Suprapubic skin (tissue), 4 donors: ENCODE data around the gene TWSG1. TPM values are rescaled to one million over a fixed set of nuclear protein-coding genes. Genes with fewer than 3 reads are reported as not detected.

Experiments
- DNase-seq, 2 donors: peaks; one replicate each; pipeline ENCODE4 v3.0.0-alpha.2; 2019; ENCODE audit warnings: low spot score in 2 of 2
- H3K27ac ChIP-seq: fragments of 200-600 bp; sonication (generic); one replicate; pipeline ENCODE4 v1.5.1; 2019
- H3K27me3 ChIP-seq: fragments of 200-600 bp; sonication (generic); one replicate; pipeline ENCODE4 v1.5.1; 2019
- H3K36me3 ChIP-seq: fragments of 200-600 bp; sonication (generic); one replicate; pipeline ENCODE4 v1.5.1; 2019
- H3K4me1 ChIP-seq: fragments of 200-600 bp; sonication (generic); one replicate; pipeline ENCODE4 v1.5.1; 2019
- H3K4me3 ChIP-seq: fragments of 200-600 bp; sonication (generic); one replicate; pipeline ENCODE4 v1.5.1; 2019; ENCODE audit warnings: mild to moderate bottlenecking
- H3K9me3 ChIP-seq: fragments of 200-600 bp; sonication (generic); one replicate; pipeline ENCODE4 v1.5.1; 2019
- EP300 ChIP-seq: sonication (generic); formaldehyde crosslinking; IDR thresholded peaks from one replicate; pipeline ENCODE4 v1.6.1; 2017; ENCODE audit warnings: antibody characterized with exemption
- POLR2A ChIP-seq, 2 donors: fragments of 450-650 bp; IDR thresholded peaks; one replicate each; pipeline ENCODE4 v1.6.1; 2017; ENCODE audit warnings: antibody characterized with exemption in 2 of 2, mild to moderate bottlenecking in 2 of 2, moderate library complexity in 2 of 2
- POLR2AphosphoS5 ChIP-seq, 3 donors: sonication (generic); formaldehyde crosslinking; IDR thresholded peaks; one replicate each; pipeline ENCODE4 v1.6.1; 2017; ENCODE audit warnings: antibody characterized with exemption in 3 of 3
- WGBS: methylation state at CpG from one replicate; pipeline ENCODE4 v1.1.5; 2018; 5-methylcytosine and 5-hydroxymethylcytosine counted together
- total RNA-seq, 4 donors: library from RNA; depleted of rRNA; stranded (reverse); fragments of >200 nt; gene quantifications; one replicate each; pipeline ENCODE4 v1.1.0, GENCODE V29; 2016
- TF ChIP-seq, protein P1 (sequence below), 2 donors: fragments of 200-600 bp in 1 of 2; fragments of 450-650 bp in 1 of 2; sonication (generic) in 1 of 2; IDR thresholded peaks; one replicate each; pipeline ENCODE4 v1.5.1; 2016 to 2019; ENCODE audit warnings: antibody characterized with exemption in 2 of 2, mild to moderate bottlenecking in 1 of 2, moderate library complexity in 1 of 2

TWSG1 gene
- total RNA-seq, 4 donors from 2014 or later = 18.7 to 41.6 (median 26.1) TPM

- DNase-seq = no peak
- H3K4me3 ChIP-seq = peak overlapping the region; percentile 15
- peaks cover 21% of the 10 kb centered on the region for H3K4me1 ChIP-seq
- peak overlapping the region; percentile 43 for H3K27ac ChIP-seq
- no peaks in the 10 kb centered on the region for H3K27me3 ChIP-seq
- no peaks in the 10 kb centered on the region for H3K9me3 ChIP-seq
- H3K36me3 ChIP-seq = no peaks in the 10 kb centered on the region
- 43% methylated on average over 6 of the region's 6 CpGs for WGBS
- TF ChIP-seq POLR2A (IDR thresholded peaks at IDR 0.05) (no peak), POLR2AphosphoS5 (IDR thresholded peaks at IDR 0.05) (no peak), EP300 (no peak)
- TF ChIP-seq, protein P1, sequence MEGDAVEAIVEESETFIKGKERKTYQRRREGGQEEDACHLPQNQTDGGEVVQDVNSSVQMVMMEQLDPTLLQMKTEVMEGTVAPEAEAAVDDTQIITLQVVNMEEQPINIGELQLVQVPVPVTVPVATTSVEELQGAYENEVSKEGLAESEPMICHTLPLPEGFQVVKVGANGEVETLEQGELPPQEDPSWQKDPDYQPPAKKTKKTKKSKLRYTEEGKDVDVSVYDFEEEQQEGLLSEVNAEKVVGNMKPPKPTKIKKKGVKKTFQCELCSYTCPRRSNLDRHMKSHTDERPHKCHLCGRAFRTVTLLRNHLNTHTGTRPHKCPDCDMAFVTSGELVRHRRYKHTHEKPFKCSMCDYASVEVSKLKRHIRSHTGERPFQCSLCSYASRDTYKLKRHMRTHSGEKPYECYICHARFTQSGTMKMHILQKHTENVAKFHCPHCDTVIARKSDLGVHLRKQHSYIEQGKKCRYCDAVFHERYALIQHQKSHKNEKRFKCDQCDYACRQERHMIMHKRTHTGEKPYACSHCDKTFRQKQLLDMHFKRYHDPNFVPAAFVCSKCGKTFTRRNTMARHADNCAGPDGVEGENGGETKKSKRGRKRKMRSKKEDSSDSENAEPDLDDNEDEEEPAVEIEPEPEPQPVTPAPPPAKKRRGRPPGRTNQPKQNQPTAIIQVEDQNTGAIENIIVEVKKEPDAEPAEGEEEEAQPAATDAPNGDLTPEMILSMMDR (IDR thresholded peaks at IDR 0.05) = no peak
Measured at GRCh38 chr18:9416563-9417072, 82.0 kb downstream of the TWSG1 start.

DNA sequence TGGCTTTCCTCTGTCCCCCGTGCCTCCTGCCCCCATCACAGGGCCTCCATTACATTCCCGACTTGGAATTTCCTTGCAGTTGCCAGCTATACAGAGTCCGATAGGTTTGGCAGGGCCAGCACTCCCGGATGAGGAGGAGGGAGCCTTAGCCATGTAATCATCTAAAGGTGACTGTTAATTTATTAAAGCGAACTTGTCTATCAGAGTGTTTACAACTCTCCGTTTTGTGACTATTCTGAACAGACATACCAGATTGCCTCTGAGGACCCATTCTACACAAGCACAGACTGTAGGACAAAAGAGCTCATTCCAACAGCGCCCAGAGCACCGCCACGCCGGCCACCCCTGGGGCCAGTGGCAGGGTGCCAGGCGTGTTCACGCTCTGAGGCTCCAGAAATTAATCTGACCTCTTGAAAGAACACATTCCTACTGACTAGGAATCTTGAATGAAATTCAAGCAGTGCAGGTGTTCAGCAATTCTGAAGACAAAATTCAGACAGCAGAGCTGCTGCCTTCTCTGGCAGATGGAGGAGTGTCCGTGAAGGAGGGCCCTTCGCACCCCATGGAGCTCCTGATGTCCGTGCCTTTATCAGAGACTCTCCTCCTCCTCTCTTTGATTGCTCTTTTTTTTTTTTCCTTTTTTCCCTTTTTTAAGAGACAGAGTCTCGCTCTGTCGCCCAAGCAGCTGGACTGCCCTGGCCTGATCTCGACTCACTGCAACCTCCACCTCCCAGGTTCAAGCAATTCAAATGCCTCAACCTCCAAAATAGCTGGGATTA is 82.7 kb downstream of the TWSG1 start:
- H3K9me3 ChIP-seq = no peaks in the 10 kb centered on the region
- DNase-seq = no peak
- peak overlapping the region; percentile 43 for H3K27ac ChIP-seq
- no peaks in the 10 kb centered on the region for H3K27me3 ChIP-seq
- 40% methylated on average over 18 of the region's 18 CpGs for WGBS
- peaks cover 21% of the 10 kb centered on the region for H3K4me1 ChIP-seq
- no peaks in the 10 kb centered on the region for H3K36me3 ChIP-seq
- TF ChIP-seq POLR2AphosphoS5 (IDR thresholded peaks at IDR 0.05) = no peak
- TF ChIP-seq EP300 = no peak
- no peak for TF ChIP-seq POLR2A (IDR thresholded peaks at IDR 0.05)
- TF ChIP-seq, protein P1 (IDR thresholded peaks at IDR 0.05) = no peak
- peak overlapping the region; percentile 15 for H3K4me3 ChIP-seq

DNA sequence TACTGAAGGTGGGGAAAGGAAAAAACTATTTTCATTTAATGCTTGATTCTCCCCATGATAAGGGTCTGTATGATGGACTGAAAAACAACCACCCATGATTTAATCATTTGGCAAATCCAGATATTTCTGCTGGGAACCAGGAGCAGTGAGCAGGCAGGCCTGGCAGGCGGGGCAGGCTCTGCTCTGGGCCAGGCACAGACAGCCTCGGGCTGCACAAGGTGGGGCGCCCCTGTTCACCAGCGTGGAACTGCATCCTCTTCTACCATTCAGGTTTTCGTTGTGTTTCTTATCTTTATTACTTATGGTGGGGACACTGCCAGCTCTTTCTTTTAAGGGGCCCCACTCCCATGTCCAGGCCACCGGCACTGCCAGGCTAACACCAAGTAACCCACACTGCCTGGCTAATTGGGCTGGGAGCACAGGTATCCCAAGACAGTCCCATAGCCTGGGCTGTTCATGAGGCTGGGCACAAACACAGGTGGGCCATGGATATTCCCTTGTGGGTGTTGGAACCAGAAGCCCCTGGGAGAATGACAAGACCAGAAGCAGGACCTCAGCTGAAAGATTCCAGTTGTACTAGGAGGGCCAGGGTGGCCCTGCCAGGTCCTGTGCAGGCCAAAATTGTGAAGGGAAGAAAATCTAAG is 83.6 kb downstream of the TWSG1 start:
- no peaks in the 10 kb centered on the region for H3K9me3 ChIP-seq
- no peak for TF ChIP-seq POLR2A (IDR thresholded peaks at IDR 0.05)
- TF ChIP-seq EP300 = no peak
- TF ChIP-seq, protein P1 (IDR thresholded peaks at IDR 0.05) = no peak
- no peak for TF ChIP-seq POLR2AphosphoS5 (IDR thresholded peaks at IDR 0.05)
- WGBS = 39% methylated on average over 6 of the region's 6 CpGs
- no peak for DNase-seq
- H3K4me3 ChIP-seq = no peak overlapping the region
- H3K27ac ChIP-seq = no peak overlapping the region
- H3K36me3 ChIP-seq = no peaks in the 10 kb centered on the region
- H3K4me1 ChIP-seq = peaks cover 21% of the 10 kb centered on the region
- no peaks in the 10 kb centered on the region for H3K27me3 ChIP-seq

DNA sequence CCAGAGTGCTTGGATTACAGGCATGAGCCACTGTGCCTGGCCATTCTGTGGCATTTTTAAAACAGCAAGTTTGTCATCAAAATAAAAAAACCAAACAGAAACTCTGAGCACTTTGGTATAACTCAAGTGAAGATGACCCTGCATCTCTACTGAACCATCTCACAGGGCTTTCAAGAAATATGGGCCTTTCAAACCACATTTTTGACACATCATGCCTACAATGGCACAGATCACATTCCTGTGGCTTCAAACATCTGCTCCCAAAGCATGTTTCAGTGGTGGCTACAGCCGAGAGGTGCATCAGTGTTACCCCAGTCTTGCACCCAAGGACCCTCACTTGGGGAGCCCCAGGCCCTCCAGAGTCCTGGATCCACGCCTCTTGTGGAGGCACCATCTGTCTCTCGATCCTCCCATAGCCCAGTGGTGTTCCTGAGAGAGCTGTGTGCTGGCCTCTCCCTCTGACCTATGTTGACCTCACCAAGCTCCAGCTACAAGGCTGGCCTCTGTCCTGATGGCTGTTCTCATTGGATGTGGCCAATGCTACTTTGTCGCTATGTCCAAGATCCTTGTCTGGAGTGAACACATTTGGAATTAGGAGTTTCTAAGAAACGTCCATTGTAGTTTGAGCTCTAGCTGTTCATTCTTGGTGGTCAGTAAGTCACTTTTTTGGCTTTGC is 85.5 kb downstream of the TWSG1 start:
- Histone ChIP-seq H3K4me1 (peaks cover 21% of the 10 kb centered on the region), H3K9me3 (peaks cover 4% of the 10 kb centered on the region), H3K27me3 (no peaks in the 10 kb centered on the region), H3K36me3 (no peaks in the 10 kb centered on the region), H3K27ac (no peak overlapping the region), H3K4me3 (no peak overlapping the region)
- no peak for DNase-seq
- TF ChIP-seq POLR2A (IDR thresholded peaks at IDR 0.05) (no peak), POLR2AphosphoS5 (IDR thresholded peaks at IDR 0.05) (no peak), EP300 (no peak)
- TF ChIP-seq, protein P1 (IDR thresholded peaks at IDR 0.05) = no peak
- 88% methylated on average over 2 of the region's 5 CpGs for WGBS
